IgD-negative memory B cell (primary cell): ENCODE measurements around the gene NOP14. TPM values are rescaled to one million over a fixed set of nuclear protein-coding genes. Genes with fewer than 3 reads are reported as not detected.
"Not testable (repeated sequence)": the region's sequence is repeated elsewhere in the genome, so short reads cannot be mapped to it uniquely, and the experiment has no call there.

ENCODE experiments used
- H3K27ac Mint-ChIP-seq, 3 donors: one replicate each; pipeline ENCODE4 v1.8.0; 2020 to 2022; ENCODE audit warnings: mild to moderate bottlenecking in 3 of 3, mixed read lengths in 3 of 3, moderate library complexity in 1 of 3
- H3K27me3 Mint-ChIP-seq: one replicate; pipeline ENCODE4 v1.8.0; 2021; ENCODE audit warnings: mixed read lengths
- H3K36me3 Mint-ChIP-seq: one replicate; pipeline ENCODE4 v1.8.0; 2020; ENCODE audit warnings: mild to moderate bottlenecking, mixed read lengths
- H3K4me1 Mint-ChIP-seq, 3 donors: one replicate each; pipeline ENCODE4 v1.8.0; 2020 to 2022; ENCODE audit warnings: mixed read lengths in 3 of 3, mild to moderate bottlenecking in 1 of 3
- H3K4me3 Mint-ChIP-seq, 4 donors: one replicate each; pipeline ENCODE4 v1.8.0; 2020 to 2022; ENCODE audit warnings: mild to moderate bottlenecking in 4 of 4, mixed read lengths in 4 of 4, moderate library complexity in 3 of 4
- H3K9me3 Mint-ChIP-seq, 3 donors: one replicate each; pipeline ENCODE4 v1.8.0; 2020 to 2021; ENCODE audit warnings: mixed read lengths in 3 of 3, mild to moderate bottlenecking in 1 of 3
- polyA plus RNA-seq: library from polyadenylated mRNA; unstranded; fragments of 300-500 nt; fragmentation: Illumina TruSeq; gene quantifications from one replicate; pipeline ENCODE4 v1.2.3, GENCODE V29; 2021

NOP14 gene
- polyA plus RNA-seq: 18.9 TPM

- peaks cover 2% of the 10 kb centered on the region for H3K27me3 Mint-ChIP-seq
- H3K4me1 Mint-ChIP-seq: peaks cover 23 to 28% (median 27%) of the 10 kb centered on the region in 3 donors
- H3K9me3 Mint-ChIP-seq: no peaks in the 10 kb centered on the region
- H3K36me3 Mint-ChIP-seq: no peaks in the 10 kb centered on the region
- H3K4me3 Mint-ChIP-seq: peak within 1 kb of the TSS; percentile 90 to 97 (median 95)
- peak within 1 kb of the TSS; percentile 91 to 96 (median 92) for H3K27ac Mint-ChIP-seq
Measured at GRCh38 chr4:2963175-2963965, at the start of gene NOP14, which contains the start of gene GRK4. Gene NOP14, minus strand, starts transcription at chr4:2963406. Its CDS starts 87 bp downstream, at chr4:2963319. Gene GRK4, plus strand, starts transcription at chr4:2963571. Its CDS starts 500 bp downstream, at chr4:2964071.

GRCh38 chr4:3011456-3012220 lies 48.4 kb upstream of the NOP14 start:
- Mint-ChIP-seq H3K4me3 (no peak overlapping the region), H3K36me3 (peaks cover 2% of the 10 kb centered on the region), H3K27ac (no peak overlapping the region), H3K9me3 (peaks cover 0 to 3% (median 0%) of the 10 kb centered on the region in 3 donors), H3K27me3 (peaks cover 9% of the 10 kb centered on the region), H3K4me1 (peaks cover 0 to 4% (median 3%) of the 10 kb centered on the region in 3 donors)

DNA sequence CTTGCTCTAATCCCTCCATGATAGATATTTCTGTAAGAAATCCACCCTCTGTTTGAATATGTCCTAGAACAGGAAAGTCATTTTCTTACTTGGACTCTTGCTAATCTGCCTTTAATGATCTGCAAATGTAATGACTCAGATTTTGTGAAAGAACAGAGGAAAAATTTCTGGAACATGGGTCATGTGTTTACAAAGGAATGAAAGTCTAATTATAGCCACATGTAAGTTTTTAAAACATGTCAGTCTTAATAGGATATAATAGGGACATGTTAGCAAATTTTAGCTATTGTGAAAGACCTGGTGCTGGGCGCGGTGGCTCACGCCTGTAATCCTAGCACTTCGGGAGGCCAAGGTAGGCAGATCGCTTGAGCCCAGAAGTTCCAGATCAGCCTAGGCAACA lies 47.8 kb upstream of the NOP14 start:
- peaks cover 9% of the 10 kb centered on the region for H3K27me3 Mint-ChIP-seq
- H3K9me3 Mint-ChIP-seq: peaks cover 0 to 3% (median 0%) of the 10 kb centered on the region in 3 donors
- peaks cover 2% of the 10 kb centered on the region for H3K36me3 Mint-ChIP-seq
- H3K27ac Mint-ChIP-seq: peak overlapping the region in 2 of 3 donors; percentile 14 to 23
- H3K4me1 Mint-ChIP-seq: peaks cover 0 to 4% (median 3%) of the 10 kb centered on the region in 3 donors
- H3K4me3 Mint-ChIP-seq: no peak overlapping the region

DNA sequence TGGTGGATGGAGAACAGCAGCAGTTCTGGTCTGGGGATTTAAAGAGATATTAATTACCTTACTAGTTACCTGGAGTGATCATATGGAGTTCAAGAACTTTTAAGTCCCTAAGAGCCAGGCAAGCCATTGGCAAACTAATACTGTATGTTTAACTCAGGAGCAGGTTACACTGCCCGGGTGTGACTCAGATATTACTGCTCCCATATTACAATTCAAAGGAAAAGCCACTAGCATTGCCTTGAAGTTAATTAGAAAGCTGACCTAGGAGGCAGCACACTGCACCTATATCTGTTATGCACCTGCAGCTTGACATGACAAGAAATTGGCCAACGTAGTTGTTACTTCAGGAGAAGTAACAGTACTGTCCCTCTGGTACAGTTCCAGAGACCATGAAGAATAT lies 47.4 kb upstream of the NOP14 start:
- peaks cover 0 to 4% (median 3%) of the 10 kb centered on the region in 3 donors for H3K4me1 Mint-ChIP-seq
- H3K4me3 Mint-ChIP-seq: no peak overlapping the region
- peak overlapping the region in 2 of 3 donors; percentile 14 to 23 for H3K27ac Mint-ChIP-seq
- peaks cover 0 to 3% (median 0%) of the 10 kb centered on the region in 3 donors for H3K9me3 Mint-ChIP-seq
- peaks cover 3% of the 10 kb centered on the region for H3K36me3 Mint-ChIP-seq
- H3K27me3 Mint-ChIP-seq: peaks cover 9% of the 10 kb centered on the region

GRCh38 chr4:3009422-3009821 lies 46.2 kb upstream of the NOP14 start:
- Mint-ChIP-seq H3K4me1 (peaks cover 0 to 4% (median 3%) of the 10 kb centered on the region in 3 donors), H3K36me3 (peaks cover 3% of the 10 kb centered on the region), H3K9me3 (peaks cover 0 to 3% (median 0%) of the 10 kb centered on the region in 3 donors), H3K27ac (no peak overlapping the region), H3K4me3 (no peak overlapping the region), H3K27me3 (peaks cover 13% of the 10 kb centered on the region)

DNA sequence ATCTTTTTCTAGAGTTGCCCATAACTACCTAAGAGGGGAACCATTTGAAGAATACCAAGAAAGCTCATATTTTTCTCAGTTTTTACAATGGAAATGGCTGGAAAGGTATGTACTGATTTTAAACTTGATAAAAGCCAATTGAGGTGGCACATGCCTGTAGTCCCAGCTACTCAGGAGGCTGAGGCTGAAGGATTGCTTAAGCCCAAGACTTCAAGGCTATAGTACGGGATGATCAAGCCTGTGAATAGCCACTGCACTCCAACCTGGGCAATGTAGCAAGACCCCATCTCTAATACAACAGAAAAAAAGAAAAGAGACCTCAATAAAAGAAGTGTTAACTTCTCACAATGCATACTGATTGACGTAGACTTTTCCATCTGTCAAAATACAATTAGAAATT lies 44.5 kb upstream of the NOP14 start:
- Mint-ChIP-seq H3K4me1 (peaks cover 0 to 3% (median 2%) of the 10 kb centered on the region in 3 donors), H3K9me3 (no peaks in the 10 kb centered on the region), H3K27ac (no peak overlapping the region), H3K36me3 (peaks cover 1% of the 10 kb centered on the region), H3K4me3 (no peak overlapping the region), H3K27me3 (peaks cover 6% of the 10 kb centered on the region)

GRCh38 chr4:2996415-2996814 lies 33.2 kb upstream of the NOP14 start:
- Mint-ChIP-seq H3K27me3 (no peaks in the 10 kb centered on the region), H3K36me3 (no peaks in the 10 kb centered on the region), H3K4me1 (peaks cover 2 to 6% (median 4%) of the 10 kb centered on the region in 3 donors), H3K9me3 (no peaks in the 10 kb centered on the region), H3K27ac (no peak overlapping the region), H3K4me3 (no peak overlapping the region)

- Mint-ChIP-seq H3K27me3 (peaks cover 5% of the 10 kb centered on the region), H3K36me3 (no peaks in the 10 kb centered on the region), H3K4me1 (peaks cover 2 to 6% (median 4%) of the 10 kb centered on the region in 3 donors), H3K4me3 (no peak overlapping the region), H3K27ac (no peak overlapping the region), H3K9me3 (no peaks in the 10 kb centered on the region)
Measured at GRCh38 chr4:2995546-2996265, 32.5 kb upstream of the NOP14 start.

DNA sequence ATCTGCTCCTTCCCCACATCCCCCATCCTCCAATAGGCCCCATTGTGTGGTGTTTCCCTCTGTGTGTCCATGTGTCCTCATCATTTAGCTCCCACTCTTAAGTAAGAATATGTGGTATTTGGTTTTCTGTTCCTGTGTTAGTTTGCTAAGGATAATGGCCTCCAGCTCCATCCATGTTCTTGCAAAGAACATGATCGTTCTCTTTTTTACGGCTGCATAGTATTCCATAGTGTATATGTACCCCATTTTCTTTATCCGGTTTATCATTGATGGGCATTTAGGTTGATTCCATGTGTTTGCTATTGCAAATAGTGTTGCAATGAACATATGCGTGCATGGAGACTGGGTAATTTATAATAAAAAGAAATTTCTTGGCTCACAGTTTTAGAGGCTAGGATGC lies 31.7 kb upstream of the NOP14 start:
- H3K27ac Mint-ChIP-seq: no peak overlapping the region
- H3K9me3 Mint-ChIP-seq: no peaks in the 10 kb centered on the region
- no peaks in the 10 kb centered on the region for H3K36me3 Mint-ChIP-seq

GRCh38 chr4:2991243-2991642 lies 28.0 kb upstream of the NOP14 start:
- Mint-ChIP-seq H3K27ac (no peak overlapping the region), H3K4me3 (no peak overlapping the region), H3K4me1 (no peaks in the 10 kb centered on the region), H3K27me3 (peaks cover 12% of the 10 kb centered on the region), H3K9me3 (no peaks in the 10 kb centered on the region), H3K36me3 (no peaks in the 10 kb centered on the region)

More for the DNA sequence above, 31.7 kb upstream of the NOP14 start:
- Mint-ChIP-seq H3K4me1 (peaks cover under 1 to 6% (median 2%) of the 10 kb centered on the region in 3 donors), H3K27me3 (peaks cover 6% of the 10 kb centered on the region), H3K4me3 (no peak overlapping the region)

DNA sequence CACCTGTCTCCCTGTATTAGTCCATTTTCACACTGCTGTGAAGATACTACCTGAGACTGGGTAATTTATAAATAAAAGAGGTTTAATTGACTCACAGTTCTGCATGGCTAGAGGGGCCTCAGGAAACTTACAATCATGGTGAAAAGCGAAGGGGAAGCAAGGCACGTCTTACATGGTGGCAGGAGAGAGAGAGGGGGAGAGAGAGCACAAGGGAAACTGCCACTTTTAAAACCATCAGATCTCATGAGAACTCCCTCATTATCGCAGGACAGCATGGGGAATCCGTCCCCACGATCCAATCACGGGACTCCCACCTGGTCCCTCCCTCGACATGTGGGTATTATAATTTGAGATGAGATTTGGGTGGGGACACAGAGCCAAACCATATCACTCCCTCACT lies 20.5 kb upstream of the NOP14 start:
- H3K4me1 Mint-ChIP-seq, H3K4me3 Mint-ChIP-seq, H3K9me3 Mint-ChIP-seq, H3K27me3 Mint-ChIP-seq, H3K36me3 Mint-ChIP-seq: not testable (repeated sequence)
- peak overlapping the region in 1 of 3 donors; percentile 48 for H3K27ac Mint-ChIP-seq

- no peak overlapping the region for H3K4me3 Mint-ChIP-seq
- H3K9me3 Mint-ChIP-seq: peaks cover 4 to 7% (median 4%) of the 10 kb centered on the region in 3 donors
- H3K4me1 Mint-ChIP-seq: peaks cover 0 to 3% (median 0%) of the 10 kb centered on the region in 3 donors
Measured at GRCh38 chr4:2982012-2982411, 18.8 kb upstream of the NOP14 start.

GRCh38 chr4:2981256-2981819 lies 18.1 kb upstream of the NOP14 start:
- no peak overlapping the region for H3K4me3 Mint-ChIP-seq

More at GRCh38 chr4:2982012-2982411, 18.8 kb upstream of the NOP14 start:
- Mint-ChIP-seq H3K27ac (no peak overlapping the region), H3K27me3 (no peaks in the 10 kb centered on the region), H3K36me3 (peaks cover 2% of the 10 kb centered on the region)

More at GRCh38 chr4:2981256-2981819, 18.1 kb upstream of the NOP14 start:
- Mint-ChIP-seq H3K27ac (no peak overlapping the region), H3K4me1 (peaks cover 0 to 3% (median 0%) of the 10 kb centered on the region in 3 donors), H3K9me3 (peaks cover 4 to 7% (median 4%) of the 10 kb centered on the region in 3 donors), H3K27me3 (no peaks in the 10 kb centered on the region), H3K36me3 (peaks cover 2% of the 10 kb centered on the region)
